ENCODE results near the gene GRK6. TPM values are rescaled to one million over a fixed set of nuclear protein-coding genes. Genes with fewer than 3 reads are reported as not detected.
A peak's percentile ranks its signal among the peaks of the same experiment; 100 is the strongest.

GRK6 gene
- polyA plus RNA-seq, 1 of the 3 experiments (the other 2 are of a cell fraction): 39.5 TPM

- no peak for TF ChIP-seq IRF3 (IDR thresholded peaks at IDR 0.05; ENCODE audit: low read depth, low read length)
- TF ChIP-seq YY1 (IDR thresholded peaks at IDR 0.05; ENCODE audit: low read depth): peak; percentile 79
- TF ChIP-seq RXRA (IDR thresholded peaks at IDR 0.05; ENCODE audit: borderline replicate concordance, low read depth): peak; percentile 98
- peak in 1 of 2 experiments; percentile 84; a peak in 1 of 4 replicates for TF ChIP-seq EP300 (IDR thresholded peaks at IDR 0.05; ENCODE audit: borderline replicate concordance in 1 of 2, low read depth in 1 of 2, low read length in 1 of 2)
- peak; percentile 89 for TF ChIP-seq FOSL2 (IDR thresholded peaks at IDR 0.05; ENCODE audit: borderline replicate concordance, low read depth)
These were observed 21.3 kb downstream of the GRK6 start (continued) for GRCh38 chr5:177447611-177448243.

DNA sequence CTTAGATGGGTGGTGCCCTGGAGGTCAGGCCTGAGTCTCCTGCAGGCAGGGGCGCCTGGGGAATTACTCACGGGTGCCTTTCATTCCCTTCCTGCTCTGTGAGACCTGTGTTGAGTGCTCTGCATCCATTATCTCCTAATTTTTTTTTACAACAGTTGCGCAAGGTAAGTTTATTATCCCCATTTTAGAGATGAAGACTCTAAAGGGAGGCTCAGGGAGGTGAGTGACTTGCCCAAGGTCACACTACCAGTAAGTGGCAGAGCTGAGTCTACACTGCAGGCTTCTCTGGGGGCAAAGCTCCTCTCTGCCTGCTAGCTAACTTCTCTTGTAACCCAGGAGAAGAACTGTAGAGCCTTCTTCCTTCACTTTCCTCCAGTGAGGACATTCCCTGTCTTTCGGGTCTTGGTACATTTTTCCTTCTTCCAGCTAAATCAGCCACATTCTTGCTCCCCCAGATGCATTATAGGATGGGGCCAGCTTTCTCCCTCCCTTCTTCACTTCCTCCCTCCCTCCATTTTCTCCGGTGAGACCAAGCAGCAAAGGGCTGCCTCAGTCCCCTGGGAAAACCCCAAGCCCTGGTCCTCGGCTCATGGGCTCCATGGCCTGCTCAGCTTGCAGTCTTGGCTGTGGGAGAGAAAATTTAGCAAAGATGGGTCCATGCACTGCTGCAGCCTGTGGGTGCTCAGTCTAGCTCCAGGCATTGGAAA is 21.9 kb downstream of the GRK6 start:
- Histone ChIP-seq H3K9me2 (no peaks in the 10 kb centered on the region), H3K27ac (ENCODE audit: low read depth in 2 of 2, low read length in 1 of 2) (peak overlapping the region; percentile 93 to 96), H4K20me1 (ENCODE audit: insufficient read depth) (peaks cover 11% of the 10 kb centered on the region; the same call in 1 of the 2 replicates), H3K4me3 (ENCODE audit: low read depth in 2 of 2, low read length in 1 of 2) (peak overlapping the region; percentile 66 to 77), H3K9ac (peak overlapping the region; percentile 45), H3K36me3 (replicated peaks in 1 of 2; ENCODE audit: control insufficient read depth in 1 of 2, insufficient read depth in 2 of 2, low read length in 1 of 2) (peaks cover 5 to 8% of the 10 kb centered on the region in 2 experiments), H3K4me1 (ENCODE audit: control insufficient read depth in 1 of 2, insufficient read depth in 2 of 2, low read depth in 1 of 2, low read length in 1 of 2) (peaks cover 23 to 59% of the 10 kb centered on the region in 2 experiments), H3K79me2 (ENCODE audit: insufficient read depth) (peaks cover 24% of the 10 kb centered on the region), H3F3A (replicated peaks; ENCODE audit: insufficient read depth) (peaks cover 21% of the 10 kb centered on the region), H3K4me2 (peak overlapping the region; percentile 86), H2AFZ (ENCODE audit: low read depth) (no peak overlapping the region), H3K27me3 (ENCODE audit: insufficient read depth) (no peaks in the 10 kb centered on the region), H3K9me3 (no peaks in the 10 kb centered on the region)
- TF ChIP-seq YY1 (IDR thresholded peaks at IDR 0.05; ENCODE audit: low read depth) (no peak), FOXJ3 (CRISPR knock-in tag; IDR thresholded peaks at IDR 0.05) (no peak), RFX5 (IDR thresholded peaks at IDR 0.05; ENCODE audit: low read length) (no peak), CHD2 (IDR thresholded peaks at IDR 0.05; ENCODE audit: low read length, partially characterized antibody) (no peak), ZBTB33 (IDR thresholded peaks at IDR 0.05; ENCODE audit: borderline replicate concordance, low read depth) (no peak), TCF12 (IDR thresholded peaks at IDR 0.05) (no peak), ELF1 (IDR thresholded peaks at IDR 0.05) (no peak), MAX (IDR thresholded peaks at IDR 0.05; ENCODE audit: low read depth) (no peak), FOXM1 (IDR thresholded peaks at IDR 0.05; ENCODE audit: low read depth) (no peak), FOSL2 (IDR thresholded peaks at IDR 0.05; ENCODE audit: borderline replicate concordance, low read depth) (no peak)
- TF ChIP-seq, protein P1, sequence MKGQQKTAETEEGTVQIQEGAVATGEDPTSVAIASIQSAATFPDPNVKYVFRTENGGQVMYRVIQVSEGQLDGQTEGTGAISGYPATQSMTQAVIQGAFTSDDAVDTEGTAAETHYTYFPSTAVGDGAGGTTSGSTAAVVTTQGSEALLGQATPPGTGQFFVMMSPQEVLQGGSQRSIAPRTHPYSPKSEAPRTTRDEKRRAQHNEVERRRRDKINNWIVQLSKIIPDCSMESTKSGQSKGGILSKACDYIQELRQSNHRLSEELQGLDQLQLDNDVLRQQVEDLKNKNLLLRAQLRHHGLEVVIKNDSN (IDR thresholded peaks at IDR 0.05; ENCODE audit: borderline replicate concordance, low read depth): no peak
- DNase-seq: no peak
- ChIA-PET POLR2A (interaction anchor here (0.6 to 6.1 kb wide), 5 partner anchors 22 to 58 kb away, joined by 3 to 46 read pairs (median 3); partner anchors contain the start of gene GRK6), CTCF (interaction anchor here (1.0 to 15.5 kb wide), 12 partner anchors 7 to 335 kb away, joined by 3 to 318 read pairs (median 6); partner anchors contain the start of genes GRK6, PDLIM7 and PFN3)
- WGBS (ENCODE audit: low lambda C conversion rate): 54% methylated on average over 6 of the region's 6 CpGs
